ENCODE results near the gene CFAP161.

The CFAP161 gene

GRCh38 chr15:81185631-81186295, 51.7 kb downstream of the CFAP161 start:
- DNase-seq: no peak

GRCh38 chr15:81188354-81188753, 54.3 kb downstream of the CFAP161 start:
- DNase-seq: no peak

GRCh38 chr15:81189583-81190283, 55.7 kb downstream of the CFAP161 start:
- no peak for DNase-seq

- no peak for DNase-seq
Observed at GRCh38 chr15:81190922-81191507, 56.9 kb downstream of the CFAP161 start.

GRCh38 chr15:81191701-81192100, 57.6 kb downstream of the CFAP161 start:
- DNase-seq: no peak

GRCh38 chr15:81194723-81195122, 60.7 kb downstream of the CFAP161 start:
- no peak for DNase-seq

GRCh38 chr15:81195339-81195864, 61.3 kb downstream of the CFAP161 start:
- no peak for DNase-seq

GRCh38 chr15:81196576-81197254, 62.6 kb downstream of the CFAP161 start, which contains the start of gene IL16:
Gene IL16 (plus strand): TSS chr15:81196879. CDS start chr15:81225400, 28,521 bp downstream.
- no peak for DNase-seq

GRCh38 chr15:81197255-81197630, 63.2 kb downstream of the CFAP161 start:
- DNase-seq: no peak

GRCh38 chr15:81197688-81198281, 63.7 kb downstream of the CFAP161 start:
- no peak for DNase-seq
